Activated CD8-positive, alpha-beta T cell treated with anti-CD3 and anti-CD28 coated beads for 36 hours (primary cell): ENCODE results near the gene RTP4. TPM values are rescaled to one million over a fixed set of nuclear protein-coding genes. Genes with fewer than 3 reads are reported as not detected.

Experiments
- ATAC-seq: fragments of 200-7000 bp; cut with Tn5 transposase; one replicate; pipeline ENCODE4 v1.10.0; 2021; ENCODE audit warnings: mild to moderate bottlenecking, moderate library complexity
- CTCF ChIA-PET: fragments of 350-600 bp; sonication (Branson Sonifier 250); formaldehyde crosslinking; loops from one replicate; lab custom pipeline; 2021; ENCODE audit warnings: antibody characterized with exemption; lab: Charles Lee
- POLR2A ChIA-PET: fragments of 350-600 bp; sonication (Branson Sonifier 250); formaldehyde crosslinking; loops from one replicate; lab custom pipeline; 2021; ENCODE audit warnings: antibody characterized with exemption; lab: Charles Lee
- DNase-seq: peaks from one replicate; pipeline ENCODE4 v3.0.0-alpha.2; 2020
- H3K27ac Mint-ChIP-seq: one replicate; pipeline ENCODE4 v1.8.0; 2021; ENCODE audit warnings: mild to moderate bottlenecking, mixed read lengths
- H3K27me3 Mint-ChIP-seq: one replicate; pipeline ENCODE4 v1.8.0; 2021; ENCODE audit warnings: mixed read lengths
- H3K36me3 Mint-ChIP-seq: one replicate; pipeline ENCODE4 v1.8.0; 2021; ENCODE audit warnings: low read depth, mixed read lengths
- H3K4me1 Mint-ChIP-seq: one replicate; pipeline ENCODE4 v1.8.0; 2021; ENCODE audit warnings: low read depth, mixed read lengths
- H3K4me3 Mint-ChIP-seq: one replicate; pipeline ENCODE4 v1.8.0; 2021; ENCODE audit warnings: mild to moderate bottlenecking, moderate library complexity, mixed read lengths
- H3K9me3 Mint-ChIP-seq: one replicate; pipeline ENCODE4 v1.8.0; 2021; ENCODE audit warnings: mixed read lengths
- CTCF ChIP-seq: fragments of 200-600 bp; IDR thresholded peaks from one replicate; pipeline ENCODE4 v1.8.0; 2022; ENCODE audit warnings: antibody characterized with exemption, mild to moderate bottlenecking
- intact Hi-C: fragments of 100-400 bp; cut with micrococcal nuclease; formaldehyde crosslinking; loops from one replicate; pipeline ENCODE4 v1.10.0; 2022
- total RNA-seq, 2 experiments: library from RNA; stranded (reverse); gene quantifications; one replicate each; pipeline ENCODE4 v1.2.3, GENCODE V29; 2021

The RTP4 gene
- total RNA-seq, 2 experiments from 2014 or later: 3.4 to 3.6 TPM

GRCh38 chr3:187352581-187353575, 15.3 kb upstream of the RTP4 start:
- ATAC-seq (no peak), DNase-seq (no peak)
- Mint-ChIP-seq H3K27me3 (peaks cover 2% of the 10 kb centered on the region), H3K36me3 (no peaks in the 10 kb centered on the region), H3K9me3 (no peaks in the 10 kb centered on the region), H3K27ac (no peak overlapping the region), H3K4me3 (no peak overlapping the region), H3K4me1 (no peaks in the 10 kb centered on the region)
- no peak for TF ChIP-seq CTCF
- intact Hi-C loops: no loop called here
- POLR2A ChIA-PET: no interaction called here
- CTCF ChIA-PET: no interaction called here

- DNase-seq (no peak), ATAC-seq (no peak)
- H3K36me3 Mint-ChIP-seq: no peaks in the 10 kb centered on the region
- no peak overlapping the region for H3K4me3 Mint-ChIP-seq
- no peak for TF ChIP-seq CTCF
- no peaks in the 10 kb centered on the region for H3K9me3 Mint-ChIP-seq
- intact Hi-C loops: no loop called here
- H3K27ac Mint-ChIP-seq: no peak overlapping the region
- peaks cover 7% of the 10 kb centered on the region for H3K4me1 Mint-ChIP-seq
- CTCF ChIA-PET: interaction anchor here (2.9 kb wide), 1 partner anchor 39 kb away, joined by 8 read pairs; no protein-coding TSS in a partner anchor
- H3K27me3 Mint-ChIP-seq: no peaks in the 10 kb centered on the region
- POLR2A ChIA-PET: no interaction called here
Measured at GRCh38 chr3:187358068-187358467, 10.1 kb upstream of the RTP4 start.

- H3K4me1 Mint-ChIP-seq: peaks cover 7% of the 10 kb centered on the region
- ChIA-PET CTCF (interaction anchor here (1.0 to 2.9 kb wide), 2 partner anchors 41 to 1916 kb away, joined by 3 to 8 read pairs; no protein-coding TSS in a partner anchor), POLR2A (no interaction called here)
- intact Hi-C loops: no loop called here
- no peaks in the 10 kb centered on the region for H3K36me3 Mint-ChIP-seq
- H3K9me3 Mint-ChIP-seq: no peaks in the 10 kb centered on the region
- ATAC-seq (no peak), DNase-seq (no peak)
- no peak overlapping the region for H3K4me3 Mint-ChIP-seq
- TF ChIP-seq CTCF: no peak
- H3K27ac Mint-ChIP-seq: no peak overlapping the region
- no peaks in the 10 kb centered on the region for H3K27me3 Mint-ChIP-seq
Measured at GRCh38 chr3:187359798-187360486, 8.2 kb upstream of the RTP4 start.

- ChIA-PET CTCF (interaction anchor here (1.1 to 2.9 kb wide), 2 partner anchors 42 to 256 kb away, joined by 3 to 8 read pairs; no protein-coding TSS in a partner anchor), POLR2A (interaction anchor here (0.6 kb wide), 1 partner anchor 25 kb away, joined by 3 read pairs; no protein-coding TSS in a partner anchor)
- Mint-ChIP-seq H3K27me3 (no peaks in the 10 kb centered on the region), H3K4me1 (peaks cover 7% of the 10 kb centered on the region), H3K27ac (no peak overlapping the region), H3K36me3 (no peaks in the 10 kb centered on the region), H3K9me3 (no peaks in the 10 kb centered on the region), H3K4me3 (no peak overlapping the region)
- TF ChIP-seq CTCF: no peak
- intact Hi-C loops: no loop called here
- DNase-seq (no peak), ATAC-seq (no peak)
Measured at GRCh38 chr3:187360596-187360995, 7.6 kb upstream of the RTP4 start.
